ENCODE results near the gene CACNA1D. TPM values are rescaled to one million over a fixed set of nuclear protein-coding genes. Genes with fewer than 3 reads are reported as not detected.

CACNA1D gene
- polyA plus RNA-seq, 1 experiment: 0.15 TPM

GRCh38 chr3:53534216-53534615 lies 39.8 kb downstream of the CACNA1D start:
- DNase-seq (ENCODE audit: low read depth): no peak
- ChIA-PET CTCF (no interaction called here), POLR2A (no interaction called here)
- Histone ChIP-seq H3K4me3 (ENCODE audit: low read depth, low read length) (no peak overlapping the region), H3K27me3 (ENCODE audit: control insufficient read depth, insufficient read depth, low read length) (no peaks in the 10 kb centered on the region; the same call in 1 of the 2 replicates), H3K36me3 (ENCODE audit: control insufficient read depth, insufficient read depth, low read length) (no peaks in the 10 kb centered on the region)
- TF ChIP-seq CTCF (IDR thresholded peaks at IDR 0.05; ENCODE audit: insufficient read depth, low read depth, low read length): no peak

- H3K4me3 ChIP-seq (ENCODE audit: low read depth, low read length): no peak overlapping the region
- H3K27me3 ChIP-seq (ENCODE audit: control insufficient read depth, insufficient read depth, low read length): no peaks in the 10 kb centered on the region; the same call in 1 of the 2 replicates
- TF ChIP-seq CTCF (IDR thresholded peaks at IDR 0.05; ENCODE audit: insufficient read depth, low read depth, low read length): no peak
- H3K36me3 ChIP-seq (ENCODE audit: control insufficient read depth, insufficient read depth, low read length): no peaks in the 10 kb centered on the region
- ChIA-PET CTCF (no interaction called here), POLR2A (no interaction called here)
- no peak for DNase-seq (ENCODE audit: low read depth)
Observed at GRCh38 chr3:53534676-53535400, 40.4 kb downstream of the CACNA1D start.

DNA sequence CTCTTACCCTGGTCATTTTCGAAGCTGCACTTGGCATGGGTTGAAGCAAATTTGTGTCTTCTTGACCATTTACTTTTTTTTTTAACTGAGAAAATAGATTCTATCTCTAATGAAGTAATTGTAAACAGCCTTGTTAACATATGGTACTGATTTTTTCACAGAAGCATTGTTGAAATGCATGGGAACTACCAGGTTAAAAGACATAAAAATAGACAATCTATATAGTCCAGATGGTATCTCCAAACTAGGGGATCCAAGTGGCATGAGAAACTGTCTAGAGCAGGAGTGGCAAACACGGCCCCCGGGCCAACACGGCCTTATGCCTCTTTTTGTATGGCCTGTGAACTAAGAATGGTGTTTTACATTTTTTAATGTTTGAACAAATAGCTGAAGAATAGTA lies 41.9 kb downstream of the CACNA1D start:
- no peak for TF ChIP-seq CTCF (IDR thresholded peaks at IDR 0.05; ENCODE audit: insufficient read depth, low read depth, low read length)
- Histone ChIP-seq H3K4me3 (ENCODE audit: low read depth, low read length) (no peak overlapping the region), H3K27me3 (ENCODE audit: control insufficient read depth, insufficient read depth, low read length) (no peaks in the 10 kb centered on the region; the same call in 1 of the 2 replicates), H3K36me3 (ENCODE audit: control insufficient read depth, insufficient read depth, low read length) (no peaks in the 10 kb centered on the region)
- DNase-seq (ENCODE audit: low read depth): no peak
- ChIA-PET CTCF (interaction anchor here (0.6 kb wide), 1 partner anchor 109 kb away, joined by 5 read pairs; no protein-coding TSS in a partner anchor), POLR2A (no interaction called here)

DNA sequence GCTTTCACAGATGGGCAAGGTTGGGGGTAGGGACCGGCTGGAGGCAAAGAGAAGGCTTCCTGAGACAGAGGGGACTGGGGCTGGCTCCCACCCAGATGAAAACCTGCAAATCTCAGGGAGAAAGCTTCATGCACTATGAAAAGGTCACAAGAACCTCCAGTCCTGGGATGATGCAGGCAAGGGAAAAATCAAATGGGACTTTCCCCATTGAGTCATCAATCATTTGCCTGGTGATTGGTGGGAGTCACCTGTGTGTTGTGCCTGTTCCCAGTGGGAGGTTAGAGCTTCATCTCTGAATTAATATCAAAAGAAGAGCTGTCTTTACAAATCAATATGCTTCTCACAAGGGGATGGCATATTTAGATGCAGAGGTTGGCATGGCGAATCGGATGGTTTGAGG lies 49.9 kb downstream of the CACNA1D start:
- no peaks in the 10 kb centered on the region for H3K36me3 ChIP-seq (ENCODE audit: control insufficient read depth, insufficient read depth, low read length)
- ChIA-PET POLR2A (no interaction called here), CTCF (no interaction called here)
- no peaks in the 10 kb centered on the region for H3K27me3 ChIP-seq (ENCODE audit: control insufficient read depth, insufficient read depth, low read length)
- H3K4me3 ChIP-seq (ENCODE audit: low read depth, low read length): no peak overlapping the region
- no peak for TF ChIP-seq CTCF (IDR thresholded peaks at IDR 0.05; ENCODE audit: insufficient read depth, low read depth, low read length)
- DNase-seq (ENCODE audit: low read depth): no peak

DNA sequence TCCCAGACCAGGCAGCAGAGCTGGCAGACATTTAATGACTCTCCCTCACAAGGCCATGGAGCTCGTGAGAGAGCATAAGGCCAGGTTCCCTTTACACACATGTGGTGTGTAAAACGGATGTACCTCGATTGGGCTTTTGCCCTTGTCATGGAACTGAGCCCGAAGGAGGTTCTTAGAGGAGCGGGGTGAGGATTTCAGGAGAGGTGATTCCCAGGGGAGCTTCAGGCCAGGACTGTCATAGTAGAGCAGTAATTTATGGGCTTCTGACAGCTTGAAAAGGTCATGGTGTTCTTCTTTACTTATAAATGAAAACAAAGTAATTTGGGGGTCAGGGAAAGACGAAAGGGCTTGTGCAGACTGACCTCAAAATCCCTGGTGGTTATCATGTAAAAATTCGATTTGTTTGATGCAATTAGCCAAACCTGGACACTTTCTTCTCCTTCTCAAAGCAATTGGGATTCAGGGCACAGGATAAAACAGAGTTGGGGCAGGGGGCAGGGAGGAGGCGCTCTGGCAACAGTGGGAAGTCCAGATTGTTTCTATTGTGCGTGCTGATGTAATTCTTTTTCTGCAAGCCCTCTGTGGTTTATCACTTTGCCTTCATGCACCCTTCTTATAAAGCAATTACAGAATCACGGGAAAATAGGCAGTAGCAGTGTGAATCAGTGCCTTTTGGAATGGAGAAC lies 51.0 kb downstream of the CACNA1D start:
- no peak for DNase-seq (ENCODE audit: low read depth)
- POLR2A ChIA-PET: no interaction called here

More for the DNA sequence above, 51.0 kb downstream of the CACNA1D start:
- no peaks in the 10 kb centered on the region for H3K36me3 ChIP-seq (ENCODE audit: control insufficient read depth, insufficient read depth, low read length)
- H3K4me3 ChIP-seq (ENCODE audit: low read depth, low read length): no peak overlapping the region
- TF ChIP-seq CTCF (IDR thresholded peaks at IDR 0.05; ENCODE audit: insufficient read depth, low read depth, low read length): no peak
- CTCF ChIA-PET: no interaction called here
- H3K27me3 ChIP-seq (ENCODE audit: control insufficient read depth, insufficient read depth, low read length): no peaks in the 10 kb centered on the region
